Right lobe of liver (tissue), 4 donors: Measurements from ENCODE around the gene HAL.

Source experiments
- CTCF ChIP-seq, 4 donors: fragments of 200-600 bp in 3 of 4; fragments of 450-650 bp in 1 of 4; IDR thresholded peaks; one replicate each; pipeline versions ENCODE4 v1.5.1 to v1.8.0; 2016 to 2022; ENCODE audit warnings: antibody characterized with exemption in 4 of 4, mild to moderate bottlenecking in 2 of 4
- POLR2A ChIP-seq: fragments of 450-650 bp; IDR thresholded peaks from one replicate; pipeline ENCODE4 v1.6.1; 2017; ENCODE audit warnings: antibody characterized with exemption, mild to moderate bottlenecking
- donor health status: DM: no; HTN: no; CAD: no.
- donor health status: DM: no; HTN: no; CAD: no.
- donor health status: DM: no; HTN: yes; CAD: no.

DNA sequence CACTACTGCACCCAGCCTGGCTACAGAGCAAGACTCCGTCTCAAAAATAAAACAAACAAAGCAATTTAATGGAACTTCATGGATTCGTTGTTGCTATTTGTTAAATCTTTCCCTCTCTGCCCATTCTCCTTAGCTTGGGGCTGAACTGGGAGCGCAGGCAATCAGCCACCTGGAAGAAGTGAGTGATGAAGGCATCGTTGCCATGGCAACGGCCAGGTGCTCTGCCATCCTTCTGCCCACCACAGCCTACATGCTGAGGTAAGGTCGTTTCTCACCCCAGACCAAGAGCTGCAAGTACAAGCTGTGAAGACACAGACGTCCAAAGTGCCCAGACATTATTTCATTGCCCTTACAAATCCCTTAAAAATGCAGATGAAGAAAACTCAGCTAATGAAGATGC, 33.9 kb downstream of the HAL start:
- no peak for TF ChIP-seq POLR2A
- no peak for TF ChIP-seq CTCF (IDR thresholded peaks at IDR 0.05)
